ENCODE data around the gene TMEM140.

Gene TMEM140

GRCh38 chr7:135195968-135196629, 48.2 kb downstream of the TMEM140 start:
- DNase-seq = no peak

- DNase-seq = no peak
These were observed 49.5 kb downstream of the TMEM140 start for GRCh38 chr7:135197343-135197742.

GRCh38 chr7:135197906-135198655, 50.2 kb downstream of the TMEM140 start:
- DNase-seq = no peak

GRCh38 chr7:135199439-135199838, 51.6 kb downstream of the TMEM140 start:
- no peak for DNase-seq

- DNase-seq = no peak
These were observed 53.0 kb downstream of the TMEM140 start for GRCh38 chr7:135200821-135201331.

GRCh38 chr7:135201350-135201749, 53.5 kb downstream of the TMEM140 start:
- DNase-seq = no peak

- DNase-seq = no peak
These were observed 56.5 kb downstream of the TMEM140 start for GRCh38 chr7:135204341-135204749.

- DNase-seq = no peak
These were observed 57.0 kb downstream of the TMEM140 start for GRCh38 chr7:135204876-135205275.

GRCh38 chr7:135205850-135206249, 58.0 kb downstream of the TMEM140 start:
- DNase-seq = no peak

- DNase-seq = peak; percentile 53 to 68
These were observed 59.1 kb downstream of the TMEM140 start for GRCh38 chr7:135206941-135207391.

- no peak for DNase-seq
These were observed 59.7 kb downstream of the TMEM140 start for GRCh38 chr7:135207406-135208101.

- no peak for DNase-seq
These were observed 60.4 kb downstream of the TMEM140 start for GRCh38 chr7:135208102-135208793.

GRCh38 chr7:135209225-135209834, 61.5 kb downstream of the TMEM140 start:
- no peak for DNase-seq

GRCh38 chr7:135210888-135211178, 63.0 kb downstream of the TMEM140 start:
- DNase-seq = peak in 1 of 2 experiments; percentile 23

GRCh38 chr7:135211179-135211945, 63.5 kb downstream of the TMEM140 start, which contains the start of gene WDR91:
WDR91 (minus strand) TSS chr7:135211526; CDS start chr7:135211502, 24 bp downstream.
- DNase-seq = peak; percentile 83 to 86

- DNase-seq = peak in 1 of 2 experiments; percentile 48
These were observed 64.2 kb downstream of the TMEM140 start for GRCh38 chr7:135211946-135212685.

- DNase-seq = no peak
These were observed 66.0 kb downstream of the TMEM140 start for GRCh38 chr7:135213831-135214230.

GRCh38 chr7:135215180-135215579, 67.3 kb downstream of the TMEM140 start:
- DNase-seq = no peak

GRCh38 chr7:135215698-135216097, 67.8 kb downstream of the TMEM140 start:
- no peak for DNase-seq

All from AML-193 (cell line).